IMR-90 (cell line): ENCODE measurements around the gene PRRC2B. TPM values are rescaled to one million over a fixed set of nuclear protein-coding genes. Genes with fewer than 3 reads are reported as not detected.

Source experiments
- ATAC-seq: fragments of 200-7000 bp; cut with Tn5 transposase; 2 replicates; pipeline ENCODE4 v1.9.1; 2020; ENCODE audit warnings: low read depth, mild to moderate bottlenecking, moderate library complexity
- BruUV-seq: library from RNA; stranded (reverse); fragments of 400-500 nt; replicated peaks from 2 replicates; lab custom pipeline; 2021; lab: Mats Ljungman, UMichigan
- CTCF ChIA-PET: fragments of 300-600 bp; formaldehyde crosslinking; extraction: SDS; loops from one replicate; lab custom pipeline; 2021; ENCODE audit warnings: antibody characterized with exemption; lab: Yijun Ruan, JAX
- POLR2A ChIA-PET: fragments of 300-600 bp; sonication (Branson Sonifier 250); formaldehyde crosslinking; loops from one replicate; lab custom pipeline; 2022; ENCODE audit warnings: antibody characterized with exemption; ENCODE audit not compliant: unreplicated experiment; lab: Charles Lee
- DNase-seq: peaks from one replicate; pipeline ENCODE4 v3.0.0; 2013
- H2AFZ ChIP-seq: replicated peaks from 2 replicates; pipeline ENCODE3; 2013; ENCODE audit warnings: low read length, mild to moderate bottlenecking; ENCODE audit not compliant: poor library complexity
- H2AK5ac ChIP-seq: 2 replicates; pipeline ENCODE4 v1.6.1; 2013; ENCODE audit warnings: low read depth, low read length, inconsistent platforms
- H2AK9ac ChIP-seq: replicated peaks from 2 replicates; pipeline ENCODE3; 2013; ENCODE audit warnings: mild to moderate bottlenecking, low read depth, low read length, moderate library complexity; ENCODE audit not compliant: poor library complexity
- H2BK120ac ChIP-seq: 2 replicates; pipeline ENCODE4 v1.6.1; 2013; ENCODE audit warnings: low read depth, low read length, inconsistent platforms
- H2BK15ac ChIP-seq: 3 replicates; pipeline ENCODE4 v1.6.1; 2013; ENCODE audit warnings: low read depth, low read length, inconsistent platforms
- H2BK20ac ChIP-seq: 2 replicates; pipeline ENCODE4 v1.6.1; 2013; ENCODE audit warnings: low read depth, mild to moderate bottlenecking, inconsistent platforms, low read length, moderate library complexity
- H2BK5ac ChIP-seq: 2 replicates; pipeline ENCODE4 v1.6.1; 2013; ENCODE audit warnings: mild to moderate bottlenecking, low read depth, low read length, inconsistent platforms; ENCODE audit not compliant: poor library complexity, severe bottlenecking
- H3K14ac ChIP-seq: replicated peaks from 2 replicates; pipeline ENCODE4 v1.6.1; 2013; ENCODE audit warnings: low read depth, low read length, inconsistent platforms
- H3K18ac ChIP-seq: 2 replicates; pipeline ENCODE4 v1.6.1; 2013; ENCODE audit warnings: low read depth, low read length, control low read depth
- H3K23ac ChIP-seq: 2 replicates; pipeline ENCODE4 v1.6.1; 2013; ENCODE audit warnings: low read depth, low read length, inconsistent platforms
- H3K27ac ChIP-seq: 2 replicates; pipeline ENCODE4 v1.5.1; 2013; ENCODE audit warnings: mild to moderate bottlenecking, control low read depth, low read length; ENCODE audit not compliant: insufficient read depth
- H3K27me3 ChIP-seq: 2 replicates; pipeline ENCODE4 v1.6.1; 2013; ENCODE audit warnings: low read length; ENCODE audit not compliant: control insufficient read depth, insufficient read depth
- H3K36me3 ChIP-seq: 2 replicates; pipeline ENCODE4 v1.6.1; 2013; ENCODE audit warnings: low read length, mixed read lengths; ENCODE audit not compliant: control insufficient read depth, insufficient read depth
- H3K4ac ChIP-seq: 2 replicates; pipeline ENCODE4 v1.6.1; 2013; ENCODE audit warnings: low read depth, low read length, inconsistent platforms
- H3K4me1 ChIP-seq: 2 replicates; pipeline ENCODE4 v1.6.1; 2013; ENCODE audit warnings: low read length, mixed read lengths; ENCODE audit not compliant: control insufficient read depth, insufficient read depth
- H3K4me2 ChIP-seq: 2 replicates; pipeline ENCODE4 v1.6.1; 2013; ENCODE audit warnings: low read depth, mild to moderate bottlenecking, control low read depth, low read length, moderate library complexity
- H3K4me3 ChIP-seq: 2 replicates; pipeline ENCODE4 v1.5.1; 2013; ENCODE audit warnings: low read depth, mild to moderate bottlenecking, control low read depth, low read length, moderate library complexity; ENCODE audit not compliant: insufficient read depth
- H3K56ac ChIP-seq: 2 replicates; pipeline ENCODE4 v1.6.1; 2013; ENCODE audit warnings: low read length, inconsistent platforms; ENCODE audit not compliant: insufficient read depth; ENCODE audit errors: extremely low read depth
- H3K79me1 ChIP-seq, 2 experiments: 2 replicates each; pipeline ENCODE4 v1.6.1; 2013; ENCODE audit warnings: low read length in 2 of 2, inconsistent platforms in 1 of 2, low read depth in 1 of 2
- H3K9ac ChIP-seq: 2 replicates; pipeline ENCODE4 v1.6.1; 2013; ENCODE audit warnings: low read depth, low read length, control low read depth
- H3K9me1 ChIP-seq: 2 replicates; pipeline ENCODE4 v1.6.1; 2013; ENCODE audit warnings: low read length, inconsistent platforms; ENCODE audit not compliant: insufficient read depth
- H3K9me3 ChIP-seq: 2 replicates; pipeline ENCODE4 v1.6.1; 2013; ENCODE audit warnings: low read length; ENCODE audit not compliant: control insufficient read depth, insufficient read depth
- H4K20me1 ChIP-seq: 2 replicates; pipeline ENCODE4 v1.6.1; 2013; ENCODE audit warnings: low read length, inconsistent platforms; ENCODE audit not compliant: insufficient read depth
- H4K5ac ChIP-seq: 2 replicates; pipeline ENCODE4 v1.6.1; 2013; ENCODE audit warnings: mild to moderate bottlenecking, low read depth, low read length, control low read depth
- H4K8ac ChIP-seq, 2 experiments: 2 replicates each; pipeline ENCODE4 v1.6.1; 2013; ENCODE audit warnings: low read depth in 2 of 2, low read length in 2 of 2, control low read depth in 1 of 2, inconsistent platforms in 1 of 2
- H4K91ac ChIP-seq: 2 replicates; pipeline ENCODE4 v1.6.1; 2013; ENCODE audit warnings: low read depth, low read length, inconsistent platforms; ENCODE audit not compliant: insufficient read depth
- MAFK ChIP-seq: IDR thresholded peaks from 2 replicates; pipeline ENCODE4 v1.6.1; 2012; ENCODE audit warnings: low read depth, low read length, improper control_type of control experiment
- NFE2L2 ChIP-seq: fragments of 150-350 bp; IDR thresholded peaks from 2 replicates; pipeline ENCODE4 v1.6.1; 2016; ENCODE audit warnings: low read depth, mild to moderate bottlenecking, low read length
- RAD21 ChIP-seq: IDR thresholded peaks from 2 replicates; pipeline ENCODE4 v1.6.1; 2012; ENCODE audit warnings: low read length, improper control_type of control experiment
- RCOR1 ChIP-seq: IDR thresholded peaks from 2 replicates; pipeline ENCODE4 v1.6.1; 2012; ENCODE audit warnings: mild to moderate bottlenecking, low read length, improper control_type of control experiment; ENCODE audit not compliant: insufficient replicate concordance
- SMC3 ChIP-seq: fragments of 150-350 bp; IDR thresholded peaks from 2 replicates; pipeline ENCODE4 v1.6.1; 2016; ENCODE audit warnings: low read depth, mild to moderate bottlenecking, antibody characterized with exemption, low read length, moderate library complexity
- WGBS, 2 experiments: methylation state at CpG; one replicate each; pipeline versions ENCODE4 v1.1.5 to v1.1.7; 2013; ENCODE audit warnings: missing lambda C conversion rate in 2 of 2; ENCODE audit not compliant: insufficient read length in 1 of 2; ENCODE audit errors: extremely low coverage in 2 of 2; 5-methylcytosine and 5-hydroxymethylcytosine counted together
- dilution Hi-C: fragments of 300-500 bp; cut with HindIII; formaldehyde crosslinking; loops from one replicate; pipeline ENCODE4 v1.14.3; 2018; ENCODE audit warnings: low sequenced_read_pairs; ENCODE audit not compliant: unreplicated experiment
- in situ Hi-C: fragments of 300-500 bp; cut with MboI; formaldehyde crosslinking; loops from 3 replicates; pipeline ENCODE4 v1.14.3; 2019; ENCODE audit warnings: low sequenced_read_pairs, inconsistent platforms, mixed read lengths
- intact Hi-C: fragments of 100-400 bp; cut with micrococcal nuclease; formaldehyde crosslinking; loops from 2 replicates; pipeline ENCODE4 v1.10.0; 2022
- polyA plus RNA-seq, 3 experiments: library from polyadenylated mRNA; depleted of rRNA; stranded (reverse); fragments of >200 nt; gene quantifications; 2 replicates each; pipeline ENCODE4 v1.2.3, GENCODE V29; 2012; ENCODE audit warnings: low replicate concordance in 1 of 3
- total RNA-seq: library from RNA; depleted of rRNA; stranded (reverse); fragments of >200 nt; gene quantifications from 2 replicates; pipeline ENCODE4 v1.2.3, GENCODE V29; 2012
- TF ChIP-seq, protein P1 (sequence below): conservative IDR thresholded peaks from 2 replicates; pipeline ENCODE4 v1.5.1; 2012; ENCODE audit warnings: mild to moderate bottlenecking, low read depth, low read length, improper control_type of control experiment

PRRC2B gene
- total and polyA plus RNA-seq, 2 of the 4 experiments (the other 2 are of a cell fraction): 19.4 to 39.1 TPM

DNA sequence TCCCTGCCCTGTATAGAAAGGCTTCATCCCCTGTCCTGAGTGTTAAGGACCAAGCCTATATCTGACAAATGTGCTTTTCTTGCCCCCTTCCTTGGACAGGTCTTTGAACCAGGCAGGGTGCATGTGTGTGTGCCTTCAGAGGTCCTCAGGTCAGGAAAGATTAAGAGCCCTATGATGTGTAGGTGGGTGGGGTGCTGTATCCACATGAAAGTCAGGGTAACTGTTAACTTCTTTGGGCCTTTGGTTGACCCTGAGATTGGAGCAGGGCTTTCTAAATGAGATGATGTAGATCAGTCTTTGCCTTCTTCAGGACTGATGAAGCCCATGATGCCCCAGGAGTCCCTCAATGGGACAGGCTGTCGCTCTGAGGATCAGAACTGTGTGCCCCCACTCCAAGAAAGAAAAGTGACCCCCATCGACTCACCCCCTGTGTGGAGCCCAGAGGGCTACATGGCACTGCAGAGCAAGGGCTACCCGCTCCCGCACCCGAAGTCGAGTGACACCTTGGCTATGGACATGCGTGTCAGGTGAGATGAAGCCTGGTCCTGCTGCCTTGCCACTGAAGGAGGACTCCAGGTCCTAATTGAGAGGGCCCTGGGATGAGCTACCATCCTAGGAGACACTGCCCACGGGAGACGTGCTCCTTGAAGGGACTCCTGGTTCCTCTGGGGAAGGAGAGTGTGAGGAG is 79.5 kb downstream of the PRRC2B start:
- in situ Hi-C loops (no loop called here), dilution Hi-C loops (no loop called here), intact Hi-C loops (loop anchor here (10.0 kb wide), 1 partner anchor 329 kb away; no protein-coding TSS in a partner anchor)
- H4K20me1 ChIP-seq: peaks cover 67% of the 10 kb centered on the region
- no peak overlapping the region for H2BK20ac ChIP-seq
- 95% methylated on average over 7 of the region's 9 CpGs; no CpG with 5 or more reads in 1 of the 2 experiments for WGBS, 2 experiments
- no peak overlapping the region for H3K4me3 ChIP-seq
- no peak overlapping the region for H2AK9ac ChIP-seq
- ChIA-PET CTCF (no interaction called here), POLR2A (no interaction called here)
- no peak overlapping the region for H3K14ac ChIP-seq
- no peak for TF ChIP-seq MAFK
- TF ChIP-seq RAD21: no peak
- TF ChIP-seq, protein P1, sequence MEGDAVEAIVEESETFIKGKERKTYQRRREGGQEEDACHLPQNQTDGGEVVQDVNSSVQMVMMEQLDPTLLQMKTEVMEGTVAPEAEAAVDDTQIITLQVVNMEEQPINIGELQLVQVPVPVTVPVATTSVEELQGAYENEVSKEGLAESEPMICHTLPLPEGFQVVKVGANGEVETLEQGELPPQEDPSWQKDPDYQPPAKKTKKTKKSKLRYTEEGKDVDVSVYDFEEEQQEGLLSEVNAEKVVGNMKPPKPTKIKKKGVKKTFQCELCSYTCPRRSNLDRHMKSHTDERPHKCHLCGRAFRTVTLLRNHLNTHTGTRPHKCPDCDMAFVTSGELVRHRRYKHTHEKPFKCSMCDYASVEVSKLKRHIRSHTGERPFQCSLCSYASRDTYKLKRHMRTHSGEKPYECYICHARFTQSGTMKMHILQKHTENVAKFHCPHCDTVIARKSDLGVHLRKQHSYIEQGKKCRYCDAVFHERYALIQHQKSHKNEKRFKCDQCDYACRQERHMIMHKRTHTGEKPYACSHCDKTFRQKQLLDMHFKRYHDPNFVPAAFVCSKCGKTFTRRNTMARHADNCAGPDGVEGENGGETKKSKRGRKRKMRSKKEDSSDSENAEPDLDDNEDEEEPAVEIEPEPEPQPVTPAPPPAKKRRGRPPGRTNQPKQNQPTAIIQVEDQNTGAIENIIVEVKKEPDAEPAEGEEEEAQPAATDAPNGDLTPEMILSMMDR: no peak
- no peak for TF ChIP-seq SMC3
- TF ChIP-seq NFE2L2: no peak
- no peak for TF ChIP-seq RCOR1
- H3K9me3 ChIP-seq: no peaks in the 10 kb centered on the region
- H3K27me3 ChIP-seq: no peaks in the 10 kb centered on the region
- H2BK120ac ChIP-seq: no peak overlapping the region
- no peak overlapping the region for H3K56ac ChIP-seq
- peaks cover 79% of the 10 kb centered on the region for H3K36me3 ChIP-seq
- BruUV-seq: no TSS peak
- H3K79me1 ChIP-seq: peaks cover 30 to 36% of the 10 kb centered on the region in 2 experiments
- no peak for ATAC-seq
- no peak overlapping the region for H3K4ac ChIP-seq
- no peaks in the 10 kb centered on the region for H3K4me1 ChIP-seq
- no peak overlapping the region for H3K23ac ChIP-seq
- H4K5ac ChIP-seq: no peak overlapping the region
- H3K9ac ChIP-seq: no peak overlapping the region
- H2AFZ ChIP-seq: no peak overlapping the region
- H3K18ac ChIP-seq: no peak overlapping the region
- DNase-seq: no peak
- no peaks in the 10 kb centered on the region for H3K9me1 ChIP-seq
- no peak overlapping the region for H3K4me2 ChIP-seq
- no peak overlapping the region for H4K8ac ChIP-seq
- H2AK5ac ChIP-seq: no peak overlapping the region
- no peak overlapping the region for H4K91ac ChIP-seq
- H2BK15ac ChIP-seq: no peak overlapping the region
- no peak overlapping the region for H3K27ac ChIP-seq
- H2BK5ac ChIP-seq: no peak overlapping the region
